HG03571 (cell line): Measurements from ENCODE around the gene TTC24.
"Not testable (repeated sequence)": the region's sequence is repeated elsewhere in the genome, so short reads cannot be mapped to it uniquely, and the experiment has no call there.

Source experiments
- ATAC-seq: cut with Tn5 transposase; IDR thresholded peaks from one replicate; pipeline ENCODE4 v1.9.1; 2021; ENCODE audit not compliant: unreplicated experiment

The TTC24 gene

GRCh38 chr1:156602557-156602993 is 23.1 kb downstream of the TTC24 start:
- no peak for ATAC-seq

GRCh38 chr1:156607344-156607743 is 27.8 kb downstream of the TTC24 start:
- ATAC-seq, result not testable (repeated sequence)

GRCh38 chr1:156608036-156608674 is 28.6 kb downstream of the TTC24 start:
- no peak for ATAC-seq

- ATAC-seq, result no peak
These were observed 29.5 kb downstream of the TTC24 start for GRCh38 chr1:156608981-156609380.

- ATAC-seq, result not testable (repeated sequence)
These were observed 30.5 kb downstream of the TTC24 start for GRCh38 chr1:156610072-156610471.

GRCh38 chr1:156612666-156613065 is 33.1 kb downstream of the TTC24 start:
- ATAC-seq, result no peak

- ATAC-seq, result no peak
These were observed 36.4 kb downstream of the TTC24 start for GRCh38 chr1:156615946-156616345.

- ATAC-seq, result no peak
These were observed 36.9 kb downstream of the TTC24 start for GRCh38 chr1:156616463-156616862.

GRCh38 chr1:156618853-156619581 is 39.5 kb downstream of the TTC24 start, which contains the start of gene HAPLN2:
TSS of gene HAPLN2 (plus strand) at chr1:156619415. CDS start at chr1:156623491, 4,076 bp downstream.
- no peak for ATAC-seq

GRCh38 chr1:156619582-156619955 is 40.0 kb downstream of the TTC24 start:
- no peak for ATAC-seq

GRCh38 chr1:156622581-156623297 is 43.2 kb downstream of the TTC24 start:
- ATAC-seq, result no peak

GRCh38 chr1:156623946-156624813 is 44.7 kb downstream of the TTC24 start:
- ATAC-seq, result no peak

- no peak for ATAC-seq
These were observed 45.4 kb downstream of the TTC24 start for GRCh38 chr1:156624814-156625435.

- ATAC-seq, result no peak
These were observed 46.0 kb downstream of the TTC24 start for GRCh38 chr1:156625436-156626078.

- no peak for ATAC-seq
These were observed 46.5 kb downstream of the TTC24 start for GRCh38 chr1:156626079-156626438.

- no peak for ATAC-seq
These were observed 47.9 kb downstream of the TTC24 start for GRCh38 chr1:156627313-156627880.

- ATAC-seq, result no peak
These were observed 50.4 kb downstream of the TTC24 start for GRCh38 chr1:156629823-156630449.

GRCh38 chr1:156631152-156631551 is 51.6 kb downstream of the TTC24 start:
- ATAC-seq, result not testable (repeated sequence)

GRCh38 chr1:156632355-156632754 is 52.8 kb downstream of the TTC24 start:
- ATAC-seq, result no peak
